ENCODE data around the gene LOXL3. TPM values are rescaled to one million over a fixed set of nuclear protein-coding genes. Genes with fewer than 3 reads are reported as not detected.

Gene LOXL3
- total RNA-seq, 1 experiment from 2014 or later, result 0.88 TPM

DNA sequence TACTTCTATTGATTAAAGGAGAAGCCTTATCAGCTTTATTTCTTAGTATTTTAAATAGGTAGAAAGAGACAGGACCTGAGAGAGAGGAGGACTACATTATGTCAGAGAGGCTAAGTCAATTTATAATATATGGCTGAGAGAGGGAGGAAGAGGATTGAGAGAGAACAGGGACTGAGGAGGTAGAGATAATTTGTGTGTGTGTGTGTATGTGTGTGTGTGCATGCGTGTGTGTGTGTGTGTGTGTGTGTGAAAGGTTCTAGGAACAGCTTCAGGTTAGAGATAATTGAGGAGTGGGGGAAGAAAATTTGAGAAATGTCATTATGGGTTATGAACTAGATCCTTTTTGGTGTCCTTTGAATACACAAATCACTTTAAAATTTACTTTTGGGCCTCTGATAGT is 15.9 kb upstream of the LOXL3 start:
- BruUV-seq (replicated peaks), result no TSS peak
- POLR2A ChIA-PET (ENCODE audit: low non-redundant PET), result no interaction called here
- H3K27me3 ChIP-seq (replicated peaks; ENCODE audit: insufficient read depth, low read depth, low read length, poor library complexity), result no peaks in the 10 kb centered on the region
- H3K36me3 ChIP-seq (ENCODE audit: insufficient read depth, low read length, poor library complexity, severe bottlenecking), result no peaks in the 10 kb centered on the region
- no peaks in the 10 kb centered on the region for H3K9me3 ChIP-seq (ENCODE audit: low read depth, low read length, poor library complexity, severe bottlenecking)
- no peak overlapping the region for H3K4me3 ChIP-seq (ENCODE audit: low read depth, low read length, poor library complexity, severe bottlenecking)
- H3K27ac ChIP-seq (ENCODE audit: low read depth, low read length, poor library complexity, severe bottlenecking), result no peak overlapping the region
- CTCF ChIA-PET, result no interaction called here
- intact Hi-C loops (cut with micrococcal nuclease; ENCODE audit: unreplicated experiment), result no loop called here
- DNase-seq (ENCODE audit: low spot score), result no peak
- no peaks in the 10 kb centered on the region for H3K4me1 ChIP-seq (ENCODE audit: insufficient read depth, low read length, poor library complexity, severe bottlenecking)
- TF ChIP-seq, protein P1, sequence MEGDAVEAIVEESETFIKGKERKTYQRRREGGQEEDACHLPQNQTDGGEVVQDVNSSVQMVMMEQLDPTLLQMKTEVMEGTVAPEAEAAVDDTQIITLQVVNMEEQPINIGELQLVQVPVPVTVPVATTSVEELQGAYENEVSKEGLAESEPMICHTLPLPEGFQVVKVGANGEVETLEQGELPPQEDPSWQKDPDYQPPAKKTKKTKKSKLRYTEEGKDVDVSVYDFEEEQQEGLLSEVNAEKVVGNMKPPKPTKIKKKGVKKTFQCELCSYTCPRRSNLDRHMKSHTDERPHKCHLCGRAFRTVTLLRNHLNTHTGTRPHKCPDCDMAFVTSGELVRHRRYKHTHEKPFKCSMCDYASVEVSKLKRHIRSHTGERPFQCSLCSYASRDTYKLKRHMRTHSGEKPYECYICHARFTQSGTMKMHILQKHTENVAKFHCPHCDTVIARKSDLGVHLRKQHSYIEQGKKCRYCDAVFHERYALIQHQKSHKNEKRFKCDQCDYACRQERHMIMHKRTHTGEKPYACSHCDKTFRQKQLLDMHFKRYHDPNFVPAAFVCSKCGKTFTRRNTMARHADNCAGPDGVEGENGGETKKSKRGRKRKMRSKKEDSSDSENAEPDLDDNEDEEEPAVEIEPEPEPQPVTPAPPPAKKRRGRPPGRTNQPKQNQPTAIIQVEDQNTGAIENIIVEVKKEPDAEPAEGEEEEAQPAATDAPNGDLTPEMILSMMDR (conservative IDR thresholded peaks at IDR 0.05; ENCODE audit: low read depth, low read length), result no peak
- no peak for TF ChIP-seq EZH2 (IDR thresholded peaks at IDR 0.05; ENCODE audit: borderline replicate concordance, low read depth, low read length, poor library complexity, severe bottlenecking)

DNA sequence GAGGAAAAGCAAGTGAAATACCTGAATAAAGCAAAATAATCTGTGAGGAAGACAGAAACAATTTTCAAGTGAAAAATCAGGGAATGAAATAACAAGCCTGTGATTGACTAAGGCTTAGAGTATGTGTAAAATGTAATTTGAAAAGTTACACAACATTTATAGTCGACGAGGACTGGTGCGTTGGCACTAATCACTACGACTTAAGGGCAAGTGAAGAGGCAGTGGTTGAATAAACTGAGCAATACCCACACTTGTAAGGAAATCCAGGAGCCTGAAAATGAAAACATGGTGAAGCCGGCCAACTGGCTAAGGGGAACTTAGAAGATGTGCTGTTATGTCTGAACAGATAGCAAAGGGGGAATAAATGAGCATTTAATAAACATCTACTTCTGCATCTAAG is 14.1 kb upstream of the LOXL3 start:
- no TSS peak for BruUV-seq (replicated peaks)
- H3K4me1 ChIP-seq (ENCODE audit: insufficient read depth, low read length, poor library complexity, severe bottlenecking), result no peaks in the 10 kb centered on the region
- ChIA-PET POLR2A (ENCODE audit: low non-redundant PET) (no interaction called here), CTCF (no interaction called here)
- H3K9me3 ChIP-seq (ENCODE audit: low read depth, low read length, poor library complexity, severe bottlenecking), result no peaks in the 10 kb centered on the region
- TF ChIP-seq EZH2 (IDR thresholded peaks at IDR 0.05; ENCODE audit: borderline replicate concordance, low read depth, low read length, poor library complexity, severe bottlenecking), result no peak
- TF ChIP-seq, protein P1 (conservative IDR thresholded peaks at IDR 0.05; ENCODE audit: low read depth, low read length), result no peak
- intact Hi-C loops (cut with micrococcal nuclease; ENCODE audit: unreplicated experiment), result no loop called here
- no peak overlapping the region for H3K4me3 ChIP-seq (ENCODE audit: low read depth, low read length, poor library complexity, severe bottlenecking)
- no peak for DNase-seq (ENCODE audit: low spot score)
- H3K27ac ChIP-seq (ENCODE audit: low read depth, low read length, poor library complexity, severe bottlenecking), result no peak overlapping the region
- no peaks in the 10 kb centered on the region for H3K36me3 ChIP-seq (ENCODE audit: insufficient read depth, low read length, poor library complexity, severe bottlenecking)
- no peaks in the 10 kb centered on the region for H3K27me3 ChIP-seq (replicated peaks; ENCODE audit: insufficient read depth, low read depth, low read length, poor library complexity)

DNA sequence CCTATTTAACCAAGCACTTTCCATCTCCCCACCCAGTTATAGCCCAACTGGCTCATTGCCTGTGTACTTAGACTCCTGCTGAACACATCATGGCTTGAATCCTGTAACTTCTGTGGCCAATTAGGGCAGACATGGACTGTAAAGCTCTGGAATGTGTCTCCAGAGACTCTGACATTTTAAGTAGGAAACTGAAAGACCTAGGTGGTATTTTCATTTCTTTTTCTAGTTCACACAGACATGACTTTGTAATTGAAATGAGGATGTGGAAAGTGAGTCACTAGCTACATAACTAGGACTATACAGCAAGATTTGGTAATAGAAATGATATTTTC is 13.0 kb upstream of the LOXL3 start:
- H3K36me3 ChIP-seq (ENCODE audit: insufficient read depth, low read length, poor library complexity, severe bottlenecking), result no peaks in the 10 kb centered on the region
- no peak overlapping the region for H3K27ac ChIP-seq (ENCODE audit: low read depth, low read length, poor library complexity, severe bottlenecking)
- H3K4me1 ChIP-seq (ENCODE audit: insufficient read depth, low read length, poor library complexity, severe bottlenecking), result no peaks in the 10 kb centered on the region
- TF ChIP-seq, protein P1 (conservative IDR thresholded peaks at IDR 0.05; ENCODE audit: low read depth, low read length), result no peak
- no peak for TF ChIP-seq EZH2 (IDR thresholded peaks at IDR 0.05; ENCODE audit: borderline replicate concordance, low read depth, low read length, poor library complexity, severe bottlenecking)
- ChIA-PET CTCF (interaction anchor here (0.5 kb wide), 1 partner anchor 193 kb away, joined by 3 read pairs; no protein-coding TSS in a partner anchor), POLR2A (ENCODE audit: low non-redundant PET) (no interaction called here)
- no peaks in the 10 kb centered on the region for H3K27me3 ChIP-seq (replicated peaks; ENCODE audit: insufficient read depth, low read depth, low read length, poor library complexity)
- H3K9me3 ChIP-seq (ENCODE audit: low read depth, low read length, poor library complexity, severe bottlenecking), result no peaks in the 10 kb centered on the region
- intact Hi-C loops (cut with micrococcal nuclease; ENCODE audit: unreplicated experiment), result no loop called here
- BruUV-seq (replicated peaks), result no TSS peak
- H3K4me3 ChIP-seq (ENCODE audit: low read depth, low read length, poor library complexity, severe bottlenecking), result no peak overlapping the region
- peak; percentile 85 for DNase-seq (ENCODE audit: low spot score)
